Endothelial cell of umbilical vein (primary cell): Measurements from ENCODE around the gene TMPRSS13.

Experiments
- EZH2 ChIP-seq: IDR thresholded peaks from 2 replicates; pipeline ENCODE4 v1.6.1; 2012; ENCODE audit warnings: borderline replicate concordance, low read depth, mild to moderate bottlenecking, moderate library complexity, low read length, inconsistent platforms; ENCODE audit not compliant: severe bottlenecking
- TF ChIP-seq, protein P1 (sequence below), 2 donors: IDR thresholded peaks; 1 replicate in 1 of 2; 2 replicates in 1 of 2; pipeline ENCODE4 v1.5.1; 2011; ENCODE audit warnings: low read length in 2 of 2, mild to moderate bottlenecking in 2 of 2, moderate library complexity in 2 of 2, control low read depth in 1 of 2, inconsistent platforms in 1 of 2, low read depth in 1 of 2; ENCODE audit not compliant: insufficient read depth in 1 of 2; ENCODE audit errors: extremely low read depth in 1 of 2

DNA sequence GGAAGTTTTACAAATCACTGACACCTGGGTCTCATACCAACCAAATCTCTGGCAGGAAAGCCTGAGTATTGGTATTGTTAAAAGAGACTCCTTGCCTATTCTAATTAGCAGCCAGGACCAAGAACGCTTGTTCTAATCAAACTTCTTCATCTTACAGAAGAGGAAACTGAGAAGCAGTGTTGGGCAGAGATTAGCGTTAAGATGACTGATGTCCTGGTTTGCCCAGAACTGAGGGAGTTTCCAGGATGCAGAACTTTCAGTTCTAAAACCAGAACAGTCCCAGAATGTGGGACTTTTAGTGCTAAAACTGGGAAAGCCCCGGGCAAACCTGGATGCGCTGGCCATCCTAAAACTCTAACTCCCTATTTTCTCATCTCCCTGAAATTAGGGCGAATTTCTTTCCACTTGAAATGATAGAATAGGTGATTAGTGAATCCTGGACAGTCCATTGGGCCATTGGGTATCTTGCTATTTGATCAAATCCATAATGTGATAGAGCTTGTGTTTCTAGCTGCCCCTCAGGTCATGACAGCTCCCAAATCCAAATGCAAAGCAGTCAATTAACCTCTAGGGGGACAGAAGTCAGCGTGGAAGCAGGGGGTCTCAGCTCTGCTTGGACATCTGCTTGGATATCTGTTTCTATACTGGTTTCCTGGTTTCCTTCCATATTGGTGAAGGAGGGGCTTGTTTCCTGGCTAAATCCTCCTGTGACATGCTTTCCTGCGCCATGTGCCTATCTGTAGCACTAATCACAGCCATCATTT, 16.0 kb upstream of the TMPRSS13 start:
- TF ChIP-seq, protein P1, sequence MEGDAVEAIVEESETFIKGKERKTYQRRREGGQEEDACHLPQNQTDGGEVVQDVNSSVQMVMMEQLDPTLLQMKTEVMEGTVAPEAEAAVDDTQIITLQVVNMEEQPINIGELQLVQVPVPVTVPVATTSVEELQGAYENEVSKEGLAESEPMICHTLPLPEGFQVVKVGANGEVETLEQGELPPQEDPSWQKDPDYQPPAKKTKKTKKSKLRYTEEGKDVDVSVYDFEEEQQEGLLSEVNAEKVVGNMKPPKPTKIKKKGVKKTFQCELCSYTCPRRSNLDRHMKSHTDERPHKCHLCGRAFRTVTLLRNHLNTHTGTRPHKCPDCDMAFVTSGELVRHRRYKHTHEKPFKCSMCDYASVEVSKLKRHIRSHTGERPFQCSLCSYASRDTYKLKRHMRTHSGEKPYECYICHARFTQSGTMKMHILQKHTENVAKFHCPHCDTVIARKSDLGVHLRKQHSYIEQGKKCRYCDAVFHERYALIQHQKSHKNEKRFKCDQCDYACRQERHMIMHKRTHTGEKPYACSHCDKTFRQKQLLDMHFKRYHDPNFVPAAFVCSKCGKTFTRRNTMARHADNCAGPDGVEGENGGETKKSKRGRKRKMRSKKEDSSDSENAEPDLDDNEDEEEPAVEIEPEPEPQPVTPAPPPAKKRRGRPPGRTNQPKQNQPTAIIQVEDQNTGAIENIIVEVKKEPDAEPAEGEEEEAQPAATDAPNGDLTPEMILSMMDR (IDR thresholded peaks at IDR 0.05; ENCODE audit: extremely low read depth in 1 of 2, insufficient read depth in 1 of 2, low read depth in 1 of 2, low read length in 2 of 2) = peak; percentile 9 to 12
- no peak for TF ChIP-seq EZH2
